HG03378 (cell line): ENCODE data around the gene IDH3A.

ENCODE experiments used
- ATAC-seq: cut with Tn5 transposase; IDR thresholded peaks from one replicate; pipeline ENCODE4 v1.9.1; 2021; ENCODE audit warnings: mild to moderate bottlenecking, moderate library complexity; ENCODE audit not compliant: unreplicated experiment

IDH3A gene

DNA sequence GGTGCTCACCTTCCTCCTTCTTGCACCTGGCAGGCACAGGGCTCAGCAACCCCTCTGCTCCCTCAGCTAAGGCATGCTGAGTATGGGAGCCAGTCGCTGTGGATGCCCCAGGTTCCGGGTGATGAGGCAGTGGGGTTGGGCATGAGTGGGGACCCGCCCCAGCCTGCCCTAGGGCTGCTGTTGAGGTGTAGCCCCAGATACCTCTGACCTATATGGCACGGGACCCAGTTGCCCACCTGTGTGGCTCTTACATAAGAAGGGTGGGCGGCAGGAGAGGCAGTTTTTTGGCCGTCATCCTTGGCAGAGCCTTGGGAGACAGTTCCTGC is 64.2 kb downstream of the IDH3A start:
- ATAC-seq: no peak

DNA sequence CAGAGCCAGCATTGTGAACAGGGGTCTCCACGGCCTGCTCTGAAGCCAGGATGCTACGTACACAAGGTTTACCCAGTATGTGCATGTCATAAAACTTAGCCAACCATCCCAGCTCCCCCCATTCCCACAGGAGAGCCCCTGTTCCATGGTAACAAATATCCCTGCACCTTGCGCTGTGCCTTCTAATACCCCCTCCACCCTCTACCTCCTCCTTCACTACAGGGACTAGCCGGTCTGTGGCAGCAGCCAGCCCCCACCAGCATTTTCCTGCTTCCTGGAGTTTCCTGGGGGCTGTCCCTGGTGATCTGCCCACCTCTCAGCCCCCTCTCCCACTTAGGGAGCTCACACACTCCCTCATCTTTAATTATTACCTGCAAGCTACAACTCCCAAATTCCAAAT is 64.8 kb downstream of the IDH3A start:
- no peak for ATAC-seq

DNA sequence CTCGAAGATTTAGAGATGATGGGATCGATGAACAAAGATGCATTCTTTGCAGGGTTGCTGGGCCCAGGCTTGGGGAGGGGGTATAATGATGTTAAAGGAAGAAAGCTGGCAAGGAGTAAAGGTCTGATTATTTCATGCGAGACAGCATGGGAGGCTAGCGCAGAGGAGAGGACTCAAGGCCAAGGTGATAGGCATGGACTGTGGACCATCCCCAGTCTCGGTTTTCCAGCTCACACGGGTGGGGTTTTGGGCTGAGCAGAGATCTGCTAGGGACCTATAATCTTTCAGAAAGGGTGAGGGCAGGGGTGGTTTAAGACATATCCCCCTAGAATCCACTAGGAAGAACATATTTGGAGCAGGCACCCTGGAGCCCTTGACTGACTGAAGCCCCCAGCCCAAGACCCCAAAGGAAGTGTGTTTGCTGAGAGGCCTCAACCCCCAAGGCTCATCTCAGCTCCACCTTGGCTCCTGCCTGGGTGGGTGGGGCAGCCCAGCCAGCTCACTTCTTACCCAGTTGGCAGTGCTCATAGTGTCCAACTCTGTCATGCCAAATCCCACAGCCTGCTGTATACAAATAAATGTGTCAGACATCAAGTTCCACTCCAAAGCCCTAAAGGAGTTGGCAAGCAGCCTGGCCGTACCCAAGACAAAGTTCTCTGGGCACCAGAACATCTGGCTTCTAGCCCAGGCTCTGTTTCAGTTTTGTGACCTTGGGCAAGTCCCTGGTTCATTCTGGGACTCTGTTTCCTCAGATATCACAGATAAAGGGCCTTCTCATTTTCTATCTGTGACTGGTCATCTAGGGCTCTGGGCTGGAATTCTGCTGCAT is 67.3 kb downstream of the IDH3A start:
- no peak for ATAC-seq

GRCh38 chr15:78220713-78221112 is 71.6 kb downstream of the IDH3A start:
- no peak for ATAC-seq
